ENCODE results near the gene WDR82.
"Not testable (repeated sequence)": the region's sequence is repeated elsewhere in the genome, so short reads cannot be mapped to it uniquely, and the experiment has no call there.

The WDR82 gene

DNA sequence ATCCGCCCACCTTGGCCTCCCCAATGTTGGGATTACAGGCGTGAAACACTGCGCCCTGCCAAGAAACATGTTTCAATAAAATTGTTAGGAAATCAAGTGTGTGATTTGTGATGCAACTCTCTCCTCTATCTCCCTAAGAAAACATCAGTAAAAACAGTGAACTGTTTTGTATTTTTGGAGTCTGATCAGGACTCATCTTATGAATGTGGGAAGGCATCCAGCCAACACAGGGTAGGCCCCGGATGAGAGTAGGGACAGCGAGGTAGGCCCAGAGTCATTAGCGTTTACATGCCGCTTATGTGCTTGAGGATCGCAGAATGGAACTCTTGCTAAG is 8.3 kb upstream of the WDR82 start:
- peak overlapping the region; percentile 94; the same call in 1 of the 2 replicates for H3K27ac ChIP-seq
- H3K9ac ChIP-seq, result peak overlapping the region; percentile 87; the same call in 1 of the 2 replicates
- no peaks in the 10 kb centered on the region for H3K27me3 ChIP-seq (ENCODE audit: insufficient read depth, low read depth)
- H3K36me3 ChIP-seq (ENCODE audit: insufficient read depth), result no peaks in the 10 kb centered on the region
- peaks cover 7% of the 10 kb centered on the region for H3K4me1 ChIP-seq (ENCODE audit: low read depth, poor library complexity, severe bottlenecking)
- TF ChIP-seq, protein P1, sequence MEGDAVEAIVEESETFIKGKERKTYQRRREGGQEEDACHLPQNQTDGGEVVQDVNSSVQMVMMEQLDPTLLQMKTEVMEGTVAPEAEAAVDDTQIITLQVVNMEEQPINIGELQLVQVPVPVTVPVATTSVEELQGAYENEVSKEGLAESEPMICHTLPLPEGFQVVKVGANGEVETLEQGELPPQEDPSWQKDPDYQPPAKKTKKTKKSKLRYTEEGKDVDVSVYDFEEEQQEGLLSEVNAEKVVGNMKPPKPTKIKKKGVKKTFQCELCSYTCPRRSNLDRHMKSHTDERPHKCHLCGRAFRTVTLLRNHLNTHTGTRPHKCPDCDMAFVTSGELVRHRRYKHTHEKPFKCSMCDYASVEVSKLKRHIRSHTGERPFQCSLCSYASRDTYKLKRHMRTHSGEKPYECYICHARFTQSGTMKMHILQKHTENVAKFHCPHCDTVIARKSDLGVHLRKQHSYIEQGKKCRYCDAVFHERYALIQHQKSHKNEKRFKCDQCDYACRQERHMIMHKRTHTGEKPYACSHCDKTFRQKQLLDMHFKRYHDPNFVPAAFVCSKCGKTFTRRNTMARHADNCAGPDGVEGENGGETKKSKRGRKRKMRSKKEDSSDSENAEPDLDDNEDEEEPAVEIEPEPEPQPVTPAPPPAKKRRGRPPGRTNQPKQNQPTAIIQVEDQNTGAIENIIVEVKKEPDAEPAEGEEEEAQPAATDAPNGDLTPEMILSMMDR (conservative IDR thresholded peaks at IDR 0.05; ENCODE audit: low read depth, low read length), result no peak
- H2AFZ ChIP-seq (ENCODE audit: low read depth), result no peak overlapping the region
- no peaks in the 10 kb centered on the region for H3K79me2 ChIP-seq (ENCODE audit: insufficient read depth, low read depth)
- no peaks in the 10 kb centered on the region for H4K20me1 ChIP-seq (ENCODE audit: insufficient read depth)
- peak overlapping the region; percentile 60 for H3K4me2 ChIP-seq
- no peak overlapping the region for H3K4me3 ChIP-seq (IDR thresholded peaks at IDR 0.05; ENCODE audit: insufficient read depth, low read depth, low read length)

DNA sequence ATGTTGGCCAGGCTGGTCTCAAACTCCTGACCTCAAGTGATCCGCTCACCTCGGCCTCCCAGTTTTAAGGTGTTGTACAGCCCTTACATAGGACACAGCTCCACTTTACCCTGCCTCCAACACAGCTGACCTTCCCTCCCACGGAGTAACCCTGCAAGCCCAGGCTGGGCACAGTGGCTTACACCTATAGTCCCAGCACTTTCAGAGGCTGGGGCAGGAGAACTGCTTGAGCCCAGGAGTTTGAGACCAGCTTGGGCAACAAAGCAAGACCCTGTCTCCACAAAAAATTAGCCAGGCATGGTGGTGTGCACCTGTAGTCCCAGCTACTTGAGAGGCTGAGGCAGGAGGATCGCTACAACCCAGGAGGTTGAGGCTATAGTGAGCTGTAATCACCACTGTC is 5.6 kb upstream of the WDR82 start:
- peaks cover 18% of the 10 kb centered on the region for H3K4me1 ChIP-seq (ENCODE audit: low read depth, poor library complexity, severe bottlenecking)
- H3K27ac ChIP-seq, H3K9ac ChIP-seq: not testable (repeated sequence)

DNA sequence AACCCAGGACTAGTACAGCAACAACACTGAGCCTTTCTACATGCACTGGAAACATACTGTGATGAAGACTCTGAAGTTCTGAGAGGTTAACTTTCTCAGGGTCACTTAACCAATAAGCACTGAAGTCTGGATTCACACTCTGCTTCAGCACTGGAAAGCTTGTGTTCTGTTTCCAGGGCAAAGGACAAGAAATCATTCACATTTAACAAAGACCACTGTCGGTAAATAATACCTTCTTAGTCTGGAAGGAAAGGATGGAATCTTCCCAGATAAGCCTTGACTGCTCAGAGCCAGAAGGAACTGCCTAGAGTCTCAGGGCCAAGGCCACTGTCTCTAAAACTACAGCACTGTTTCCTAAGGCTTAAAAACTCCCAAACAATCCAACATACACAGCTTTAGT is 4.9 kb upstream of the WDR82 start:
- Histone ChIP-seq H3K27ac (no peak overlapping the region), H3K4me3 (IDR thresholded peaks at IDR 0.05; ENCODE audit: insufficient read depth, low read depth, low read length) (no peak overlapping the region), H3K27me3 (ENCODE audit: insufficient read depth, low read depth) (no peaks in the 10 kb centered on the region), H3K9ac (no peak overlapping the region), H4K20me1 (ENCODE audit: insufficient read depth) (no peaks in the 10 kb centered on the region), H3K79me2 (ENCODE audit: insufficient read depth, low read depth) (no peaks in the 10 kb centered on the region), H2AFZ (ENCODE audit: low read depth) (no peak overlapping the region), H3K4me2 (no peak overlapping the region), H3K4me1 (ENCODE audit: low read depth, poor library complexity, severe bottlenecking) (peaks cover 12% of the 10 kb centered on the region), H3K36me3 (ENCODE audit: insufficient read depth) (no peaks in the 10 kb centered on the region)
- TF ChIP-seq, protein P1 (conservative IDR thresholded peaks at IDR 0.05; ENCODE audit: low read depth, low read length), result no peak

More for the DNA sequence above, 5.6 kb upstream of the WDR82 start:
- H3K4me3 ChIP-seq (IDR thresholded peaks at IDR 0.05; ENCODE audit: insufficient read depth, low read depth, low read length); H3K36me3 ChIP-seq (ENCODE audit: insufficient read depth); H3K27me3 ChIP-seq (ENCODE audit: insufficient read depth, low read depth); H4K20me1 ChIP-seq (ENCODE audit: insufficient read depth); H3K4me2 ChIP-seq; H3K79me2 ChIP-seq (ENCODE audit: insufficient read depth, low read depth); H2AFZ ChIP-seq (ENCODE audit: low read depth): not testable (repeated sequence)

DNA sequence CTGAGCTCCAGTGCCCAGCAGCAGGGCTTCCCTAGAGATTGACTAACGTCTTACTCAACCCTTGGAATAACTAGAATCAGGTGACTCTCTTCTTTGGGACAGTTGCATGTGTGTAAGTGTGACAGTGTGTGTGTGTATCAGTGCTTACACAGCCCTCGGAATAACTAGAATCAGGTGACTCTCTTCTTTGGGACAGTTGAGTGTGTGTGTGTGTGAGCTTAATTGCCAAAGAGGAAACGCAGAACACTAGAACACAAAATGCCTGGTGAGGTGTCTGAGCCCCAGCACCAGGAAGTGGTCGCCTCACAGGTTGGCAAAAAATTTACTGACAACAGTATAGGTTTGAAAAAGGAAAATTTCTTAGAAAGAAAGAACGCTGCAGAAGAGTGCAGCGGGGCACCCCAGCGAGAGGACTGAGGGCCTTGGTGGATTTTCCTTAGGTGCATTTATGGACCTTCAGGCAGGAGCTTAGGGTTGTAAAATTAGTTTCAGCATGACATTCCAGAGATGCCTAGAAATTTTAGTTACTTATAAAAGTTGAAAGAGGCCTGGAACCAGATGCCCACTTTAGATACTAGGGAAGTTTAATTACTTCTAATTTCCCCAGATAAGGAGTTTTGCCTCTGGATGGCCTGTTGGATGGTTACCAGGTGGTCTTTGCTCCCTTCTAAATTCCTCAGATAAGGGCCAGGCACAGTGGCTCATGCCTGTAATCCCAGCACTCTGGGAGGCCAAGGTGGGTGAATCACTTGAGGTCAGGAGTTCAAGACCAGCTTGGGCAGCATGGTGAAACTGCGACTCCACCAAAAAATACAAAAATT is 3.7 kb upstream of the WDR82 start:
- peaks cover 9% of the 10 kb centered on the region; the same call in 1 of the 2 replicates for H3K79me2 ChIP-seq (ENCODE audit: insufficient read depth, low read depth)
- H3K4me2 ChIP-seq, result no peak overlapping the region
- H4K20me1 ChIP-seq (ENCODE audit: insufficient read depth), result no peaks in the 10 kb centered on the region
- peaks cover 12% of the 10 kb centered on the region for H3K4me1 ChIP-seq (ENCODE audit: low read depth, poor library complexity, severe bottlenecking)
- TF ChIP-seq, protein P1 (conservative IDR thresholded peaks at IDR 0.05; ENCODE audit: low read depth, low read length), result no peak
- H2AFZ ChIP-seq (ENCODE audit: low read depth), result no peak overlapping the region
- H3K9ac ChIP-seq, result no peak overlapping the region
- H3K27ac ChIP-seq, result no peak overlapping the region
- H3K27me3 ChIP-seq (ENCODE audit: insufficient read depth, low read depth), result no peaks in the 10 kb centered on the region
- H3K36me3 ChIP-seq (ENCODE audit: insufficient read depth), result no peaks in the 10 kb centered on the region
- no peak overlapping the region for H3K4me3 ChIP-seq (IDR thresholded peaks at IDR 0.05; ENCODE audit: insufficient read depth, low read depth, low read length)

DNA sequence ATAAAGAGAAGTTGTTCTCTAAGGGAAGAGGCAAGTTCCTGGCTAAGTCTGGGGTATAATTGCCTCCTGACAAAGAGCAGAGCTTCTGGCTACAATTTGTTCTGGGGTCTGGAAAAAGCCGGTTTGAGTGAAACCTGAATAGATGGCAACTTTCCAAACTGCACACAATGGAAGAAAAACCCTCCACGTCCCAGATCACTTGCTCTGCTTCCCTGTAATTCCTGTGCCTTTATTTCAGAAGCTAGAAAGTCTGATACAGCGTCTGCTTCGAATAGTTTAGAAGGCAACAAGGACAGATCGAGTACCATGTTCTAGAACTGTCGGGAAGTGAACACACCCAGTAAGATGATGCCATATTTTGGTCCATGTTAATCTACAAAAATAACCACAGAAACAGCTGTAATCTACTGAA is 1.6 kb upstream of the WDR82 start:
- no peaks in the 10 kb centered on the region for H3K27me3 ChIP-seq (ENCODE audit: insufficient read depth, low read depth)
- TF ChIP-seq, protein P1 (conservative IDR thresholded peaks at IDR 0.05; ENCODE audit: low read depth, low read length), result no peak
- no peak overlapping the region for H2AFZ ChIP-seq (ENCODE audit: low read depth)
- H3K4me1 ChIP-seq (ENCODE audit: low read depth, poor library complexity, severe bottlenecking), result peaks cover 29% of the 10 kb centered on the region
- H3K36me3 ChIP-seq (ENCODE audit: insufficient read depth), result no peaks in the 10 kb centered on the region
- no peak overlapping the region; the same call in 1 of the 2 replicates for H3K4me2 ChIP-seq
- H3K27ac ChIP-seq, result no peak overlapping the region
- H3K9ac ChIP-seq, result no peak overlapping the region
- H3K4me3 ChIP-seq (IDR thresholded peaks at IDR 0.05; ENCODE audit: insufficient read depth, low read depth, low read length), result no peak overlapping the region
- H3K79me2 ChIP-seq (ENCODE audit: insufficient read depth, low read depth), result peaks cover 30% of the 10 kb centered on the region
- H4K20me1 ChIP-seq (ENCODE audit: insufficient read depth), result 0 out of 2 replicates have a peak, but pooled peaks cover 4% of the 10 kb centered on the region

Data from KMS-11 (cell line).